B cell (primary cell): ENCODE data around the gene MYH10.

Source experiments
- CTCF ChIP-seq: fragments of 200-600 bp; IDR thresholded peaks from one replicate; pipeline ENCODE4 v1.8.0; 2022; ENCODE audit warnings: antibody characterized with exemption, mild to moderate bottlenecking
- EZH2 ChIP-seq: IDR thresholded peaks from 2 replicates; pipeline ENCODE4 v1.6.1; 2012; ENCODE audit warnings: borderline replicate concordance, low read depth, mild to moderate bottlenecking, moderate library complexity, low read length; ENCODE audit not compliant: insufficient read depth, poor library complexity, severe bottlenecking

GRCh38 chr17:8644507-8644902 is 14.0 kb upstream of the MYH10 start:
- no peak for TF ChIP-seq CTCF
- no peak for TF ChIP-seq EZH2
